CD4-positive, alpha-beta T cell treated with Interleukin-21 for 1 hour (primary cell): ENCODE results near the gene TENM3.

Experiments
- DNase-seq: peaks from one replicate; pipeline ENCODE4 v3.0.0-alpha.2; 2020

TENM3 gene

GRCh38 chr4:182291597-182292270 lies 48.5 kb downstream of the TENM3 start:
- no peak for DNase-seq

- DNase-seq = no peak
Observed at GRCh38 chr4:182292612-182293011, 49.4 kb downstream of the TENM3 start.

- DNase-seq = no peak
Observed at GRCh38 chr4:182293691-182294255, 50.6 kb downstream of the TENM3 start.

GRCh38 chr4:182294451-182294850 lies 51.2 kb downstream of the TENM3 start:
- no peak for DNase-seq

- DNase-seq = no peak
Observed at GRCh38 chr4:182297659-182298058, 54.5 kb downstream of the TENM3 start.

GRCh38 chr4:182301736-182302135 lies 58.5 kb downstream of the TENM3 start:
- no peak for DNase-seq

- no peak for DNase-seq
Observed at GRCh38 chr4:182303847-182304246, 60.6 kb downstream of the TENM3 start.

- DNase-seq = no peak
Observed at GRCh38 chr4:182306792-182307507, 63.7 kb downstream of the TENM3 start.

GRCh38 chr4:182307746-182308145 lies 64.5 kb downstream of the TENM3 start:
- no peak for DNase-seq

- DNase-seq = no peak
Observed at GRCh38 chr4:182309877-182310276, 66.7 kb downstream of the TENM3 start.

- DNase-seq = no peak
Observed at GRCh38 chr4:182310316-182310715, 67.1 kb downstream of the TENM3 start.

GRCh38 chr4:182310962-182311361 lies 67.8 kb downstream of the TENM3 start:
- DNase-seq = no peak

- no peak for DNase-seq
Observed at GRCh38 chr4:182314537-182314936, 71.3 kb downstream of the TENM3 start.

GRCh38 chr4:182318256-182318655 lies 75.1 kb downstream of the TENM3 start:
- DNase-seq = no peak

GRCh38 chr4:182320092-182320491 lies 76.9 kb downstream of the TENM3 start:
- DNase-seq = no peak

- DNase-seq = no peak
Observed at GRCh38 chr4:182320580-182320979, 77.4 kb downstream of the TENM3 start.

GRCh38 chr4:182324282-182324681 lies 81.1 kb downstream of the TENM3 start:
- DNase-seq = no peak

GRCh38 chr4:182325397-182325796 lies 82.2 kb downstream of the TENM3 start:
- no peak for DNase-seq

GRCh38 chr4:182325848-182326255 lies 82.7 kb downstream of the TENM3 start:
- DNase-seq = no peak

GRCh38 chr4:182328505-182328904 lies 85.3 kb downstream of the TENM3 start:
- no peak for DNase-seq

GRCh38 chr4:182337366-182337765 lies 94.2 kb downstream of the TENM3 start:
- DNase-seq = no peak

GRCh38 chr4:182338063-182338462 lies 94.9 kb downstream of the TENM3 start:
- DNase-seq = no peak

- DNase-seq = no peak
Observed at GRCh38 chr4:182338746-182339145, 95.5 kb downstream of the TENM3 start.

- DNase-seq = no peak
Observed at GRCh38 chr4:182339221-182339641, 96.0 kb downstream of the TENM3 start.
